NCI-H2196 treated with DMSO at 0.1 percent for 48 hours (cell line): ENCODE data around the gene RMRP.

Source experiments
- DNase-seq: peaks from one replicate; lab custom pipeline; 2025; ENCODE audit not compliant: unreplicated experiment; lab: John Stamatoyannopoulos, UW

RMRP gene

DNA sequence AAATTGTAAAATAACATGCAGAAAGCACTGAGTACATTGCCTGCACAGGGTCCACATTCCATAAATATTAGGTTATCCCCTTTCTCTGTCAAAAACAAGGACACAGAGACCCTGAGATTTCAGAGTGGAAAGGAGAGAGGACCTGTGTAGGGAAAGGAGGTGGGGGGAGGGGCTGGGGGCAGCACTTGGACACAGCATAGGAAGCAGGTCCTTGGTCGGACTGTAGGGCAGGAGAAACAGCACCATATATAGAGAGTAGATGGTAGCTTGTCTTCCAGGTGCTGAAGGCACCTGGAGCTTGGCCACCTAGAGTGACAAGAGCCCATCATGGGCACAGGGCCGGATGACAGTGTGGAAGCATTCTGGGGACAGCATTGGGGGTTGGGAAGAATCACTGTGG, 29.5 kb upstream of the RMRP start:
- no peak for DNase-seq

DNA sequence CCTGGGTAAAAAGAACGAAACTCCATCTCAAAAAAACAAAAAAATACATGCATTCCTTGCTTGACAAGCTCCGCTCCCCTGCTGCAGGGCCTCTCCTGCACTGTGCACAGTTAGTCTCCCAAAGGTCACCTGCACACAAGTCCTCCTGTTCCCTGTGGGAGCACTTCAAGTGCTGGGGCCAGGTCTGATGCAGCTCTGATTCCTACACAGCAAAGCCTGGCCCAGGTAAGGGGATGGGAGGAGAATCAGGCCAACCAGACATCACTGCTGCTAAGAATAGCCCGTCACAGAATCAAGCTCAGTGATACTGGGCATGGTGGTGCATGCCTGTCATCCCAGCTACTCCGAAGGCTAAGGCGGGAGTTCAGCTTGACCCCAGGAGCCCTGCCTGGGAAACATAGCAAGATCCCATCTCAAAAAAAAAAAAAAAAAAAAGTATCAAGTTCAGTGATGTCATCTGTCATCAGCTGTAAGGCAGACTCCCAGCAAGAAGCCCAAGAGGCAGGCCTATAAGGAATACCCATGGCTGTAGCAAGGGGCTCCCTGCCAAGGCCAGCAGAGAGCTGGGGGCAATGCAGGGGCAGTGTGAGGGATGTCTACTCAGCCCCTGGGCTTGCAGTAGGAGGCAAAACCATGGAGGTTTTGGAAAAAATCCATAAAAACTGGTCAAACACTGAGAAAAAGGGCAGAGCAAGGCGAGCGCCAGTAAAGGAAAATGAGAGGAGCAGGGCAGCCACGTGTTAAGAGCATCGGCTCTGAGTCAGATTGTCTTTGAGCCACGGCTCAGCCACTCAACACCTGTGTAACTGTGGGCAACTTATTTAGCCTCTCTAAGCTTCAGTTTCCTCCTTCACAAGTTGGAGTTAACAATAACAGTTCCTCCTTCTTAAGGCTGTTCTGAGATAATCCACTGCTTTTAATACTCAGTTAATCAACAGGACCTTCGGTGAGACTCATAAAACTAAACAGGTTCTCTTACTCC, 28.7 kb upstream of the RMRP start:
- DNase-seq, result no peak

DNA sequence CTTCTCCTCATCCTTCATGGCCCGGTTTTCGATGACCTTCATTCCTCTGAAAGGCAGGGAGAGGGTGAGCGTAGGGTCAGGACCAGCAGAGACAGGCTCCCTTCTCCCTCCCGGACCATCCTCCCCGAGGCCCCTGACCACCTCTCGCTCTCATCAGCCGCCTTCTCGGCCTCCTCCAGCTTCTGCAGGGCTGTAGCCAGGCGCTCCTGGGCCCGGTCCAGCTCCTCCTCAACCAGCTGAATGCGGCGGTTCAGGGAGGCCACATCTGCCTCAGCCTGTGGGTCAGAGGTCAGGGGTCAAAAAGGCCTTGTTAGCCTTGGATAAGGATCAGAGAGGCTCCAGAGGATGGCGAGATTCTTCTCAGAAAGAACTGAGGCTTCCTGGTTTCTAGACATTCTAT, 27.7 kb upstream of the RMRP start:
- no peak for DNase-seq

DNA sequence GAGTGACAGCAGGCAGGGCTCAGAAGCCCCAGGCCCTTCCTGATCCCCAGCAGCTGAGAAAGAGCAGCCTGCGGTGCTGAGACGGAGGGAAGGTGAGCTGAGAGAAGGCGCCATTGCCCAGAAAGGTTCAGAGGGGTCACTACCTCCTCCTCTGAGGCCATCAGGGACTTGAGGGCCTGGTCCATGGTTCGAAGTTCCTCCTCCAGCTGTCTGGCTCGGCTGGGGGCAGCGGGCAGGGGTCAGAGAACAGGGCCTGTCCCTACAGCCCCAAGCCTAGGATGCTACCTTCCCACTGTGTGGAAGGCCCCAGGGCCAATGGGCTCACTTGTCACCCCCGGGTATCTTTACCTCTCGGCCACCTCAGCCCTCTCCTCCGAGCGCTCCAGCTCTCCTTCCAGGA, 27.1 kb upstream of the RMRP start:
- no peak for DNase-seq

DNA sequence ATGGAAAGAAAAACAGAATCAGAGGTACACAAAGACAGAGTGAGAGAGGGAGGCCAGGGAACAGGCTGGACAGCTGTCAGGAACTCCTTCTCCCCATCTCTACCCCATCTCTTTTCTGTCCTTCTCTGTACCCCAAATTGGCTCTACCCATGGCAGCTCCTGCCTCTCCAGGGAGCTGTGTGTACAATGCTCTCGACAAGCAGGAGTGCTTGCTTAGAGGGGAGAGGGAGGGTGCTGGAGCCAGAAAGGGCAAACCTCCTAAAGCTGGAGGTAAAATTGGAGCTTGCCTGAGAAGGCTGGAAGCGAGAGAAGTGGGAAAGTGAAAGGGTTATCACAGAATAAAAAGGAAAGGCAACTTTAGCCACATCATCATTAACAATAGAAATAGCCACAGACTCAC, 25.5 kb upstream of the RMRP start:
- no peak for DNase-seq

DNA sequence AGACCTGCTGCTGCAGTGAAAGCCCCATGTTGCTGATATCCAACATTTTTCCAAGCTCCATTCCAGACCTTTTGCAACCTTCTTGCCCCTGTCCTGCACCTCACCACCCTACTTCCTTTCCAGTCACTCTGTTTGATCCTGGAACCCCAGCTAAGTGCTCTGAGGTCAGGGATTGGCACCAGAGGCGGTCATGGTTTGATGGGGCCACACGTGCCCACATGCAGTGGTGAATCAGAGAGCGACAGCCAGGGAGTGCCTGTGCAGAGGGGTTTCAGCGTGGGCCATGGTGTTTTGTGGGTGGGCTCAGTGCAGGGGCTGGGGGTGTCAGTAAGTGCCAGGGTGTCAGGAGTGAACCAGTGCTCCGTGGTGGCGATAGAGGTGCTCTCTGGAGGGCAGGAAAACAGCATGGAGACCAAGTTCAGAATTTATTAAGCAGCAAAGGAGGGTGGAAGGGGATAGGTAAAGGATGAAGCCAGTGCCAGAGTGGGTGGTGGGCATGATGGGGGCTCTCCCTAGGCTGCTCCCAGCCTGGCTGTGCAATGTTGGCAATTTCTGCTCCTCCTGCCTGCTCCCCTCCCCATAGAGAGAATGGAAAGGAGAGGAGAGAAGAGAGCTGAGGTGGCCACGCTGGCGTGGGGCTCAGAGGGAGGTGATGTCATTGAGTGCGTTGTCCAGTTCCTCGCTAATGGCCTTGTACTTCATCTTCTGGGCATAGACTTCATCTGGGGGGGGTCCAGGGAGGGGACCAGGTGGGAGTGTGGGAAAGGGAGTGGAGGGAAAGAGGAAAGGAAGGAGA, 24.9 kb upstream of the RMRP start:
- DNase-seq, result no peak

DNA sequence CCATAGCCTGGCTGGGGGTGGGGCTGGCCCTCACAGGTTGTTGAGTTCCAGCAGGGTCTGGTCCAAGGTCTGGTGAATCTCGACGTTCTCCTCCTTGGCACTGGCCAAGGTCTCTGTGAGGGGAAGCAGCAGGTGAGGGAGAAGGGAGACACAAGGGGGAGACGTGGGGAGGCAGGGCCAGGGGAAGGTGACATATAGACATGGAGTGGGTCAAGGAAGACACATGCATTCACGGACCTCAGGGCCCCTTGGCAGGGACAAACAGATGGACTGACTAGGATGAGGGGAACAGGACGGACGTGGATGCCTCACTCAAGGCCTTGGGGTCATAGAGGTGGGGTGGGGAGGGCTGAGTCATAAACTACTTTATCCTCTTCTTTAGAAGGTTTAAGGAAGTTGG, 24.2 kb upstream of the RMRP start:
- no peak for DNase-seq

DNA sequence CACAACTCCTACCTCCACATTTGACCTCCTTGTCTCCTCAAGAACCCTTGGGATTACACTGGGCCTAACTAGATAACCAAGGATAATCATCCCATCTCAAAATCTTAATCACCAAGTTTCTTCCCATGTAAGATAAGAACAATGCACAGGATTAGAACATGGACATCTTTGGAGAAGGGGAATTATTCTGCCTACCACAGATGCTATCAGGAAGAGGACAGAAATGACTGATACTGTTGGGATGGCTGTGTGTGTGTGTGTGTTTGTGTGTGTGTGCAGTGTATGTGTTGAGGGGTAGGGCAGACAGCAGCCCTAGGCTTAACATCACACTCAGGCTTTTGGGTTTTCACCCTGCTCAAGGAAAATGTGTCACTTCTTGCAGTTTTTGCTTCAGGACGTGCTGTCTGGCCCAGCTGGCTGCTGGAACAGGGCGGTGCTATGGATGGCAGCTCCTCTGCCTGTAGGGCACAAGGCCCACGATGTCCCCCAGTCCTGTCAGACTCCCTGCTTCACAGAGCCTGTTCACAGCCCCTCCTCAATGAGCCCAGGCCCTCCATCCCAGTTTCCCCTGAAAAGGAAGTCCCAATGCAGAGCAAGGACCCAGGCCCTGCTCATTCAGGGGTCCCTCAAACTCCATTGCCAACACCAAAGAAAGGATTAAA, 23.7 kb upstream of the RMRP start:
- no peak for DNase-seq

DNA sequence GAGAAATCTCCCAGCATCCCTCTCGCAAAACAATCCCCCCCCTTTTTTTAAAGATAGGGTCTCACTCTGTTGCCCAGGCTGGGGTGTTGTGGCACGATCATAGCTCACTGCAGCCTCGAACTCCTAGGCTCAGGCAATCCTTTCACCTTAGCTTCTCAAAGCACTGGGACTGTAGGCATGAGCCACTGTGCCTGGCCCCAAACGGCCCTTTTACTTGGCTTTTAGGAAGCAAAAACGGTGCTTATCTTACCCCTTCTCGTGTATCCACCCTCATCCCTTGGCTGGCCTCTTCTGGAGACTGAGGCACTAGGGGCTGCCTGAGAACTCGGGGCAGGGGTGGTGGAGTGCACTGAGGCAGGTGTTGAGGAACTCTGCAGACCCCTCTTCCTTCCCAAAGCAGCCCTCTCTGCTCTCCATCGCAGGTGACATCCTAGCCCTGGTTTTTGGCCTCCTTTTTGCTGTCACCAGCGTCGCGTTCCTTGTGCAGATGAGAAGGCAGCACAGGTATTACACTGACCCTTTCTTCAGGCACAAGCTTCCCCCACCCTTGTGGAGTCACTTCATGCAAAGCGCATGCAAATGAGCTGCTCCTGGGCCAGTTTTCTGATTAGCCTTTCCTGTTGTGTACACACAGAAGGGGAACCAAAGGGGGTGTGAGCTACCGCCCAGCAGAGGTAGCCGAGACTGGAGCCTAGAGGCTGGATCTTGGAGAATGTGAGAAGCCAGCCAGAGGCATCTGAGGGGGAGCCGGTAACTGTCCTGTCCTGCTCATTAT, 22.7 kb upstream of the RMRP start:
- DNase-seq, result no peak

DNA sequence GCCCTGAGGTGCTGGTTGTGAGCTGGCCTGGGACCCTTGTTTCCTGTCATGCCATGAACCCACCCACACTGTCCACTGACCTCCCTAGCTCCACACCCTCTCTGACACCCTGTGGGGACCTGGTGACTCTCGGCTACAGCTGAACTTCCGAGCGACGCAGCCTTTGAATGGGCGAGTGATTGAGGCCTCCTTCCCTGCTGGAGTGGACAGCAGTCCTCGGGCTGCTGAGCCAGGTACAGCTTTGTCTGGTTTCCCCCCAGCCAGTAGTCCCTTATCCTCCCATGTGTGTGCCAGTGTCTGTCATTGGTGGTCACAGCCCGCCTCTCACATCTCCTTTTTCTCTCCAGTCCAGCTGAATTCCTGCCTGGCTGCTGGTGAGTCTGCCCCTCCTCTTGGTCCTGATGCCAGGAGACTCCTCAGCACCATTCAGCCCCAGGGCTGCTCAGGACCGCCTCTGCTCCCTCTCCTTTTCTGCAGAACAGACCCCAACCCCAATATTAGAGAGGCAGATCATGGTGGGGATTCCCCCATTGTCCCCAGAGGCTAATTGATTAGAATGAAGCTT, 22.0 kb upstream of the RMRP start:
- no peak for DNase-seq

DNA sequence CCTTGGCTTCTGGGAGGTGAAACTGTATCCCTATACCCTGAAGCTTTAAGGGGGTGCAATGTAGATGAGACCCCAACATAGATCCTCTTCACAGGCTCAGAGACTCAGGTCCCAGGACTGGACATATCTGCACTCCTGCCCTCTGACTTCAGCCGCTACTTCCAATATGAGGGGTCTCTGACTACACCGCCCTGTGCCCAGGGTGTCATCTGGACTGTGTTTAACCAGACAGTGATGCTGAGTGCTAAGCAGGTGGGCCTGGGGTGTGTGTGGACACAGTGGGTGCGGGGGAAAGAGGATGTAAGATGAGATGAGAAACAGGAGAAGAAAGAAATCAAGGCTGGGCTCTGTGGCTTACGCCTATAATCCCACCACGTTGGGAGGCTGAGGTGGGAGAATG, 21.3 kb upstream of the RMRP start:
- DNase-seq, result no peak

DNA sequence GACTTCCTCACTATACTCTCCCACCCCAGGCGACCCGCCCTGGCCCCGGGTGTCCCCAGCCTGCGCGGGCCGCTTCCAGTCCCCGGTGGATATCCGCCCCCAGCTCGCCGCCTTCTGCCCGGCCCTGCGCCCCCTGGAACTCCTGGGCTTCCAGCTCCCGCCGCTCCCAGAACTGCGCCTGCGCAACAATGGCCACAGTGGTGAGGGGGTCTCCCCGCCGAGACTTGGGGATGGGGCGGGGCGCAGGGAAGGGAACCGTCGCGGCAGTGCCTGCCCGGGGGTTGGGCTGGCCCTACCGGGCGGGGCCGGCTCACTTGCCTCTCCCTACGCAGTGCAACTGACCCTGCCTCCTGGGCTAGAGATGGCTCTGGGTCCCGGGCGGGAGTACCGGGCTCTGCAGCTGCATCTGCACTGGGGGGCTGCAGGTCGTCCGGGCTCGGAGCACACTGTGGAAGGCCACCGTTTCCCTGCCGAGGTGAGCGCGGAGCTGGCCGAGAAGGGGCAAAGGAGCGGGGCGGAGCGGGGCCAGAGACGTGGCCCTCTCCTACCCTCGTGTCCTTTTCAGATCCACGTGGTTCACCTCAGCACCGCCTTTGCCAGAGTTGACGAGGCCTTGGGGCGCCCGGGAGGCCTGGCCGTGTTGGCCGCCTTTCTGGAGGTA, 18.0 kb upstream of the RMRP start:
- no peak for DNase-seq

DNA sequence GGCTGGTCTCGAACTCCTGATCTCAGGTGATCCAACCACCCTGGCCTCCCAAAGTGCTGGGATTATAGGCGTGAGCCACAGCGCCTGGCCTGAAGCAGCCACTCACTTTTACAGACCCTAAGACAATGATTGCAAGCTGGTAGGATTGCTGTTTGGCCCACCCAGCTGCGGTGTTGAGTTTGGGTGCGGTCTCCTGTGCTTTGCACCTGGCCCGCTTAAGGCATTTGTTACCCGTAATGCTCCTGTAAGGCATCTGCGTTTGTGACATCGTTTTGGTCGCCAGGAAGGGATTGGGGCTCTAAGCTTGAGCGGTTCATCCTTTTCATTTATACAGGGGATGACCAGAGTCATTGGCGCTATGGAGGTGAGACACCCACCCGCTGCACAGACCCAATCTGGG, 17.4 kb upstream of the RMRP start:
- DNase-seq, result no peak

DNA sequence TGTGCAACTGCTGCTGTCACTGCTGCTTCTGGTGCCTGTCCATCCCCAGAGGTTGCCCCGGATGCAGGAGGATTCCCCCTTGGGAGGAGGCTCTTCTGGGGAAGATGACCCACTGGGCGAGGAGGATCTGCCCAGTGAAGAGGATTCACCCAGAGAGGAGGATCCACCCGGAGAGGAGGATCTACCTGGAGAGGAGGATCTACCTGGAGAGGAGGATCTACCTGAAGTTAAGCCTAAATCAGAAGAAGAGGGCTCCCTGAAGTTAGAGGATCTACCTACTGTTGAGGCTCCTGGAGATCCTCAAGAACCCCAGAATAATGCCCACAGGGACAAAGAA, 16.2 kb upstream of the RMRP start:
- DNase-seq, result no peak

DNA sequence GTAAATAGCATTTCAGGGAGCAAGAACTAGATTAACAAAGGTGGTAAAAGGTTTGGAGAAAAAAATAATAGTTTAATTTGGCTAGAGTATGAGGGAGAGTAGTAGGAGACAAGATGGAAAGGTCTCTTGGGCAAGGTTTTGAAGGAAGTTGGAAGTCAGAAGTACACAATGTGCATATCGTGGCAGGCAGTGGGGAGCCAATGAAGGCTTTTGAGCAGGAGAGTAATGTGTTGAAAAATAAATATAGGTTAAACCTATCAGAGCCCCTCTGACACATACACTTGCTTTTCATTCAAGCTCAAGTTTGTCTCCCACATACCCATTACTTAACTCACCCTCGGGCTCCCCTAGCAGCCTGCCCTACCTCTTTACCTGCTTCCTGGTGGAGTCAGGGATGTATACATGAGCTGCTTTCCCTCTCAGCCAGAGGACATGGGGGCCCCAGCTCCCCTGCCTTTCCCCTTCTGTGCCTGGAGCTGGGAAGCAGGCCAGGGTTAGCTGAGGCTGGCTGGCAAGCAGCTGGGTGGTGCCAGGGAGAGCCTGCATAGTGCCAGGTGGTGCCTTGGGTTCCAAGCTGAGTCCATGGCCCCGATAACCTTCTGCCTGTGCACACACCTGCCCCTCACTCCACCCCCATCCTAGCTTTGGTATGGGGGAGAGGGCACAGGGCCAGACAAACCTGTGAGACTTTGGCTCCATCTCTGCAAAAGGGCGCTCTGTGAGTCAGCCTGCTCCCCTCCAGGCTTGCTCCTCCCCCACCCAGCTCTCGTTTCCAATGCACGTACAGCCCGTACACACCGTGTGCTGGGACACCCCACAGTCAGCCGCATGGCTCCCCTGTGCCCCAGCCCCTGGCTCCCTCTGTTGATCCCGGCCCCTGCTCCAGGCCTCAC, 15.6 kb upstream of the RMRP start, which contains the start of gene CA9:
Gene CA9, plus strand, starts transcription at position 797 of the 893 bp plus-strand sequence. Its CDS starts 32 bp downstream, at position 829.
- peak; percentile 66 for DNase-seq

DNA sequence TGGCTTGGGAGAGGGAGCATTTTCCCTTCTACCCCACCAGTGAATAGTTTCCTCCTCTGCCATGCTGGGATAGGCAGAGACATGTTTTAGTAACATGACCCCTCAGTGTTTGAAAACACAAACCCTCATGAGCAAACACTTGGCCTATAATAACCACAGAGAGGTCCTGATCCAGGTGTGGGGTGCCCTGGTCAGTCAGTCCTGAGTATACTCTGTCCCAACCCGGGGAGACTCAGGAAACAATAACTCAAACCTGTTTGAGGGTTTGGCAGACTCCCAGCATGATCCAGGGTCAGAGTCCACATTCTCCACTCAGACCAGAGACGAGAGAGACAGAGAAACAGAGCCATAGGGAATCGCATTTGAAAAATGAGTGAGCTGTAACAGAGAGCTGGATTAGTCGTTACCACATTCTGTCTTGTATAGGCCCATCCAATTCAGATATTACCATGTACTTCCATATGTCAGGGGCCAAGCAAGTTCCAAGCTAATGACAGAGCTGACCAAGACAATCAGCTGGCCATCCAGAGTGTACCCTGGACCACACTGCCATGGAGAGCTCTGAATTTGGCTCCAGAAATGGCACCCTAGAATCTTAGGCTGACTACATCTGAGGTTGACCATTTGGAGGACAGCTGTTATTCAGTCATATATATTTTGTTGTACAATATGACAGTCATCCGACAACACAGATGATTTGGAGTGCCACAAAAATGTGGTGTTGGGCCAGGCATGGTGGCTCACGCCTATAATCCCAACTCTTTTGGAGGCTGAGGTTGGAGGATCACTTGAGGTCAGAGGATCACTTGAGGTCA, 11.7 kb upstream of the RMRP start:
- peak; percentile 53 for DNase-seq

DNA sequence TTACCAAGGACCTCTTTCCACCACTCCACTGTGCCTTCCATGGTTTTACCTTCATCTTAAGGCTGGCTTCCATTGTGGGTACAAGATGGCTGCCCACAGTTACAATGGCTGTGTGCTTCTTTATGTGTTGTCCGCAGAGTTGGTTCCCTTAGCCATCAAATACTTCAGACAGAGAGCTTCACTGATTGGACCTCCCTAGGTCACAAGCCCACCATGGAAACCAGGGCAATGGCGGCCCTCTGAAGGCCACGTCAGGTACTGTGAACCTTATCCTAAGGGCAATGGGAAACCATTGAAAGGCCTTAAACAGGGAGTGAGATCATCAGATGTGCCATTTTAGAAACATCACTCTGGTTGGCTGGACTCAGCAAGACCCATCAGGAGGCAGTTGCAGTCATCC, 10.1 kb upstream of the RMRP start:
- no peak for DNase-seq

DNA sequence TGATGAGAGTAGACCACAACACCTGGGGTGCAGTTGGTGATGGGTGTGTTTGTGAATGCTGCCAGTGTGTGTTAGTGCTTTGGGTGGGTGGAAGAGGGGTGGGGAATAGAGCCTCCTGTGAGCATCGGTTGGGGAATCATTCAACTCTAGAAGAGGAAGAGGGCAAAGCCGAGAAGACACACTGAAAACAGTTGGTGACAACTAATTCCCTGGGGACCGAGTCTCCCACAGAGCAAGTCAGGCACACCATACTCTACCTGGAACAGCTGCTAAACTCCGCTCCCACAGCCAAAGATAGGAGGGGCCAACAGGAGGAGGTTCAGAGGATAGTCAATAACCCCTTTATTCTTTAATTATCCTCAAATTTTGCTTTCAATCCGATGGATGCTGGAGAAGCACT, 8.7 kb upstream of the RMRP start:
- DNase-seq, result no peak
